ENCODE data around the gene TSPAN7. TPM values are rescaled to one million over a fixed set of nuclear protein-coding genes. Genes with fewer than 3 reads are reported as not detected.

TSPAN7 gene
- total RNA-seq, 1 donor from 2014 or later: 54.6 TPM

DNA sequence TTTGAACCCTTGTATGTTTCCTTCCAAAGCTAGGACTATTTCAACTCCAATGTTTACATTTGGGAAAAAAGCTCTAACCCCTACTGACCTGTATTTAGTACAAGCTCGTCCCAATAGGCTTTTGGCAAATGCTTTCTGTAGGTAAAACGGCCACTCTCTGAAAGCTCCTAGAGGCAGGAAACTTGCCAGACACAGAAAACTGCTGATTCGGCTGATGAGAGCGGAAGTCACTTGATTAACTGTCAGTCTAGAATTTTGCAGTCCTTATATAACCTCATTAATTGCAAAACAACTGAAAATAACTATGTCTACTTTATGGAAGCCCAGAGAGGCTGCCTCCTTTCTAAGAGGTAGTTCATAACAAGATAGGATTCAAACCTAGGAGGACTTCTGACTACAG, 108.1 kb downstream of the TSPAN7 start:
- no peak for DNase-seq
- Histone ChIP-seq H3K36me3 (no peaks in the 10 kb centered on the region), H3K9me3 (no peaks in the 10 kb centered on the region), H3K27ac (no peak overlapping the region), H3K27me3 (ENCODE audit: low read depth) (no peaks in the 10 kb centered on the region), H3K4me3 (no peak overlapping the region), H3K4me1 (no peaks in the 10 kb centered on the region)
- ATAC-seq: no peak
- intact Hi-C loops (cut with DNase I): no loop called here
- TF ChIP-seq, protein P1, sequence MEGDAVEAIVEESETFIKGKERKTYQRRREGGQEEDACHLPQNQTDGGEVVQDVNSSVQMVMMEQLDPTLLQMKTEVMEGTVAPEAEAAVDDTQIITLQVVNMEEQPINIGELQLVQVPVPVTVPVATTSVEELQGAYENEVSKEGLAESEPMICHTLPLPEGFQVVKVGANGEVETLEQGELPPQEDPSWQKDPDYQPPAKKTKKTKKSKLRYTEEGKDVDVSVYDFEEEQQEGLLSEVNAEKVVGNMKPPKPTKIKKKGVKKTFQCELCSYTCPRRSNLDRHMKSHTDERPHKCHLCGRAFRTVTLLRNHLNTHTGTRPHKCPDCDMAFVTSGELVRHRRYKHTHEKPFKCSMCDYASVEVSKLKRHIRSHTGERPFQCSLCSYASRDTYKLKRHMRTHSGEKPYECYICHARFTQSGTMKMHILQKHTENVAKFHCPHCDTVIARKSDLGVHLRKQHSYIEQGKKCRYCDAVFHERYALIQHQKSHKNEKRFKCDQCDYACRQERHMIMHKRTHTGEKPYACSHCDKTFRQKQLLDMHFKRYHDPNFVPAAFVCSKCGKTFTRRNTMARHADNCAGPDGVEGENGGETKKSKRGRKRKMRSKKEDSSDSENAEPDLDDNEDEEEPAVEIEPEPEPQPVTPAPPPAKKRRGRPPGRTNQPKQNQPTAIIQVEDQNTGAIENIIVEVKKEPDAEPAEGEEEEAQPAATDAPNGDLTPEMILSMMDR (IDR thresholded peaks at IDR 0.05): no peak

DNA sequence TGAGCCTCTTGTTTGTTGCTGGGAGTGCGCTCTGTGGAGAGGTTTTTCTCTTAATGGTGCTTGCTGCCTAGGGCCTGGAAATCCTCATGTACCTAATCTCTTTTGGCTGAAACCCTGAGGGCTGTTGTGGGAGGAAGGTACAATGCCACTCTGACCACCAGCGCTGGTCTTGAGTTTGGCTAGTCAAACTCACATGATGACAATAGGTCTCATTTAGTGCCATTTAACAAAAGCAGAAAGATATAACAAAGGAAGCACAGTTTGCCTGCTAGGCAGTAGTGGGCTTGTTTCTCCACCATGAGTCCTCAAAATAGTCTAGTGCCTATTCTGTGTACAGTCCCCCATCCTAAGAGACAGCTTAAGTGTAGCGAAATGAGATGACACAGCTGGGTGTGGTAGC, 111.3 kb downstream of the TSPAN7 start:
- DNase-seq: no peak
- no peak for ATAC-seq
- TF ChIP-seq, protein P1 (IDR thresholded peaks at IDR 0.05): no peak
- H3K27ac ChIP-seq: no peak overlapping the region
- intact Hi-C loops (cut with DNase I): no loop called here
- no peak overlapping the region for H3K4me3 ChIP-seq
- H3K27me3 ChIP-seq (ENCODE audit: low read depth): no peaks in the 10 kb centered on the region
- no peaks in the 10 kb centered on the region for H3K36me3 ChIP-seq
- H3K4me1 ChIP-seq: no peaks in the 10 kb centered on the region
- no peaks in the 10 kb centered on the region for H3K9me3 ChIP-seq

DNA sequence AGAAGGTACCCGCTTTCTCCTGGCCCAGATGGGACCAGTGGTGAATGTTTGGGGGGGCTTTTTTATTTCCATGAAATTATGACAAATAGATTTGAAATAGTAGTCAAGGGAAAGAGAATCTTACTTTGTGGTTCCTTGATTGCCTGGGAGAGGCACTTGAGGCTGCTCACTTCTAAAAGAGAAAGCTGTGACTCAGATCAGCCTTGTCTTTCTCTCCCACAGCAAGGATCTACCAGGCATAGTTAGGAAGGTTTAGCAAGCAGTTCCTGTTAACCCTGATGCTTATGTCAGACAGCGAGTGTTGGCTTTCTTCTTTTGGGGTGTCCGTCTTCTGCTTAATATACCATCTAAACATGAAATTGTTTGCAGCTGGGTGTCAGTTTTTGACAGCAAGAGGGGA, 114.5 kb downstream of the TSPAN7 start:
- no peaks in the 10 kb centered on the region for H3K36me3 ChIP-seq
- no peaks in the 10 kb centered on the region for H3K4me1 ChIP-seq
- H3K4me3 ChIP-seq: no peak overlapping the region
- no peaks in the 10 kb centered on the region for H3K27me3 ChIP-seq (ENCODE audit: low read depth)
- H3K9me3 ChIP-seq: no peaks in the 10 kb centered on the region
- DNase-seq (no peak), ATAC-seq (no peak)
- H3K27ac ChIP-seq: no peak overlapping the region
- intact Hi-C loops (cut with DNase I): no loop called here
- TF ChIP-seq, protein P1 (IDR thresholded peaks at IDR 0.05): no peak

DNA sequence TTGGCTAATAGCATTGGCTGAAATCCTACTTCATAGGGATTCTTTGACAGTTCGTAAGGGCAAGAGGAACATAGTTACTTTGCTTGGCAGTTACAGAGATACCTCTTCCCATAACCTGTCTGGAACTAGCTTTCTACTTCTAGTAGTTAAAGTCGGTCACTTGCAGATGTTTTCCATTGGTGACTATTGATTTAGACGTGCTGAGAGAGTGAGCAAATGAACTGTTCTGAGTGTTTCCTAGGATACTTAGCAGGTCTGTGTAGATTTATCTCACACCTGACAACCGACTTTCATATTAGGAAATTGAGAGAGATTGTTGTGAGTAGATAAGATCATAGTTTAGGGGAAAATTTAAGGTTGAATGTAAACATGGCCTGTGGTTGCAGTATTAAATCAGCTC, 116.8 kb downstream of the TSPAN7 start:
- ATAC-seq: no peak

DNA sequence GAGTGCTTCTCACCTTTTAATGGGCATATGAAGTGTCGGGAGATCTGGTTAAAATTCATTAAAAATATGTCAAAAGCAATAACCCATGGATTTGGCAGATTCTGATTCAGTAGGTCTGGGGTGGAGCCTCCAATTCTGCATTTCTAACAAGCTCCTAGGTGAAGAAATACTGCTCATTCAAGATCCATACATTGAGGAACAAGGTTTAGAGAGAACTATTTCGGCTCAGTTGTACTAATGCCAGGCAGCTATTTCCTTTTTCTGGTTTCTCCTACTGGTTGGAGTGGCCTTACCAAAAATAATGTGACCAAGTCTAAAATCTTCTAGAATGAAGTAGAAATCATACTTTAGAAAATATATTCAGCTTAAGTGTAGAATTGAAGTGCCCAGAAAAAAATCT, 117.5 kb downstream of the TSPAN7 start:
- no peak overlapping the region for H3K4me3 ChIP-seq
- ATAC-seq (no peak), DNase-seq (no peak)
- no peaks in the 10 kb centered on the region for H3K4me1 ChIP-seq
- H3K27ac ChIP-seq: no peak overlapping the region
- TF ChIP-seq, protein P1 (IDR thresholded peaks at IDR 0.05): no peak
- intact Hi-C loops (cut with DNase I): no loop called here
- H3K36me3 ChIP-seq: no peaks in the 10 kb centered on the region
- H3K27me3 ChIP-seq (ENCODE audit: low read depth): no peaks in the 10 kb centered on the region
- H3K9me3 ChIP-seq: no peaks in the 10 kb centered on the region

More for the DNA sequence above, 116.8 kb downstream of the TSPAN7 start:
- intact Hi-C loops (cut with DNase I): no loop called here
- H3K4me1 ChIP-seq: no peaks in the 10 kb centered on the region
- DNase-seq: no peak
- no peaks in the 10 kb centered on the region for H3K9me3 ChIP-seq
- TF ChIP-seq, protein P1 (IDR thresholded peaks at IDR 0.05): no peak
- no peaks in the 10 kb centered on the region for H3K36me3 ChIP-seq
- no peak overlapping the region for H3K27ac ChIP-seq
- no peak overlapping the region for H3K4me3 ChIP-seq
- no peaks in the 10 kb centered on the region for H3K27me3 ChIP-seq (ENCODE audit: low read depth)

DNA sequence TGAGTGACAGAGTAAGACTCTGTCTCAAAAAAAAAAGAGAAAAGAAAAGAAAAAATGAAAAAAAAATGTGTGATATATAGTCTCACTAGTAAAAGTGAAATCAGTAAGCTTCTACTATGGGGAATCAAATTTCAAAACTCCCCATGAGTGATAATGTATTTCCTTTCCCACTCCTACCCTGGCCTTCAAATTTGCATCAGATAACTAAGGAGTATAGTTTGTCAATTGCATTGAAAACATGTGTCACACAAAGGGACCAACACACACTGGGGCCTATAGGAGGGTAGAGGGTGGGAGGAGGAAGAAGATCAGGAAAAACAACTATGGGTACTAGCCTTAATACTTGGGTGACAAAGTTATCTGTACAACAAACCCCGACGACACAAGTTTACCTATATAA, 118.4 kb downstream of the TSPAN7 start:
- DNase-seq: no peak
- TF ChIP-seq, protein P1 (IDR thresholded peaks at IDR 0.05): no peak
- Histone ChIP-seq H3K4me3 (no peak overlapping the region), H3K27me3 (ENCODE audit: low read depth) (no peaks in the 10 kb centered on the region), H3K27ac (no peak overlapping the region), H3K4me1 (no peaks in the 10 kb centered on the region), H3K9me3 (no peaks in the 10 kb centered on the region), H3K36me3 (no peaks in the 10 kb centered on the region)
- no peak for ATAC-seq
- intact Hi-C loops (cut with DNase I): no loop called here

All from lower lobe of right lung (tissue), 2 donors.